MM.1S (cell line): ENCODE data around the gene FGF8.

Experiments
- CTCF ChIP-seq: fragments of 300-600 bp; sonication (generic); IDR thresholded peaks from 2 replicates; pipeline ENCODE4 v1.5.1; 2016; ENCODE audit warnings: antibody characterized with exemption, low read length, mixed read lengths
- EZH2phosphoT487 ChIP-seq: fragments of 300-600 bp; sonication (generic); IDR thresholded peaks from 2 replicates; pipeline ENCODE4 v1.6.1; 2018; ENCODE audit warnings: antibody characterized with exemption, low read length

DNA sequence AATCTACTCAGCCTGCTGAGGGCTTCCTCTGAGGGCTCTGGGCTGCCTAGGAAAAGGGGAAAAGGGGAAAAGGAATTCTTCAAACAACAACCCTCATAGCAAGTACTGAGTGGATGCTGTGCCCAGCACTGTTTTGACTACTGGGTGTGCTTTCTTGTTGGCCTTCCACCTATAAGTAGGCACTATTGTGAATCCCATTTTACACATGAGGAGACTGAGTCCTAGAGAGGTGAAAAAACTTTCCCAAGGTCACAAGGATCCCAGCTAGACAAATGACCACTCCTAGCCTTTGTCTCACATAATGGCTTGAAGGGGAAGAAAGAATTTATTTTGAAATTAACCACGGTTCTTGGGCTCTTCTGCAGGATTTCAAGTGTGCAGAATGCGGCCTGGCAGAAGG is 17.1 kb downstream of the FGF8 start:
- TF ChIP-seq CTCF: no peak
- TF ChIP-seq EZH2phosphoT487: no peak
